HCT116 (cell line): ENCODE data around the gene LRBA. TPM values are rescaled to one million over a fixed set of nuclear protein-coding genes. Genes with fewer than 3 reads are reported as not detected.
"Not testable (repeated sequence)": the region's sequence is repeated elsewhere in the genome, so short reads cannot be mapped to it uniquely, and the experiment has no call there.

Experiments used
- ATAC-seq: fragments of 200-7000 bp; cut with Tn5 transposase; 2 replicates; pipeline ENCODE4 v1.9.1; 2020; ENCODE audit warnings: mild to moderate bottlenecking, moderate library complexity
- BruUV-seq: library from RNA; stranded (reverse); fragments of 400-500 nt; replicated peaks from 2 replicates; lab custom pipeline; 2021; lab: Mats Ljungman, UMichigan
- CTCF ChIA-PET: fragments of 300-600 bp; sonication (Branson Sonifier 250); formaldehyde crosslinking; loops from one replicate; lab custom pipeline; 2021; ENCODE audit warnings: antibody characterized with exemption; lab: Charles Lee
- POLR2A ChIA-PET: fragments of 300-600, 350-600 bp; sonication (Branson Sonifier 250); formaldehyde crosslinking; loops from one replicate; lab custom pipeline; 2021; ENCODE audit warnings: antibody characterized with exemption; lab: Charles Lee
- RAD21 ChIA-PET, 2 experiments: fragments of 300-600 bp; sonication (Branson Sonifier 250); formaldehyde crosslinking; loops; one replicate each; lab custom pipeline; 2023; ENCODE audit warnings: low total read pairs in 2 of 2; ENCODE audit not compliant: uncharacterized antibody in 2 of 2, unreplicated experiment in 2 of 2, low non-redundant PET in 1 of 2; lab: Charles Lee
- DNase-seq: peaks from one replicate; pipeline ENCODE4 v3.0.0-alpha.2; 2010; ENCODE audit warnings: low read depth, low spot score
- H2AFZ ChIP-seq: fragments of 200-600 bp; shearing (Covaris generic), sonication (generic); 2 replicates; pipeline ENCODE4 v1.6.1; 2017; ENCODE audit warnings: low read depth, mixed run types, mixed read lengths, antibody characterized with exemption, low read length; ENCODE audit not compliant: poor library complexity, severe bottlenecking
- H3K27ac ChIP-seq: 2 replicates; pipeline ENCODE4 v1.5.1; 2012; ENCODE audit warnings: low read depth, low read length
- H3K27me3 ChIP-seq: fragments of 200-600 bp; sonication (generic); 2 replicates; pipeline ENCODE4 v1.6.1; 2016; ENCODE audit warnings: mixed run types, low read length, mixed read lengths; ENCODE audit not compliant: insufficient read depth
- H3K36me3 ChIP-seq, 2 experiments: fragments of 200-500 bp in 1 of 2; fragments of 200-600 bp in 1 of 2; sonication (Bioruptor generic) in 1 of 2; sonication (generic) in 1 of 2; 2 replicates each; pipeline versions ENCODE4 v1.5.1 to v1.6.1; 2014 to 2016; ENCODE audit warnings: low read length in 2 of 2, inconsistent platforms in 1 of 2, mixed read lengths in 1 of 2, mixed run types in 1 of 2; ENCODE audit not compliant: insufficient read depth in 2 of 2, control insufficient read depth in 1 of 2
- H3K4me1 ChIP-seq, 2 experiments: fragments of 200-600 bp in 1 of 2; sonication (generic) in 1 of 2; 2 replicates each; pipeline versions ENCODE4 v1.5.1 to v1.6.1; 2012 to 2017; ENCODE audit warnings: low read length in 2 of 2, inconsistent platforms in 1 of 2, mild to moderate bottlenecking in 1 of 2, mixed read lengths in 1 of 2, mixed run types in 1 of 2, moderate library complexity in 1 of 2; ENCODE audit not compliant: insufficient read depth in 2 of 2, control insufficient read depth in 1 of 2
- H3K4me2 ChIP-seq: fragments of 200-600 bp; sonication (generic); 2 replicates; pipeline ENCODE4 v1.6.1; 2017; ENCODE audit warnings: mixed run types, low read length, mixed read lengths
- H3K4me3 ChIP-seq, 2 experiments: fragments of 200-600 bp in 1 of 2; sonication (generic) in 1 of 2; replicated peaks in 1 of 2; 2 replicates each; pipeline ENCODE4 v1.5.1; 2011 to 2016; ENCODE audit warnings: low read length in 2 of 2, control low read depth in 1 of 2, low read depth in 1 of 2, mild to moderate bottlenecking in 1 of 2, mixed read lengths in 1 of 2, mixed run types in 1 of 2
- H3K79me2 ChIP-seq: fragments of 200-600 bp; sonication (generic); 2 replicates; pipeline ENCODE4 v1.6.1; 2017; ENCODE audit warnings: mild to moderate bottlenecking, mixed run types, low read length, moderate library complexity, mixed read lengths; ENCODE audit not compliant: insufficient read depth
- H3K9ac ChIP-seq: fragments of 200-600 bp; sonication (generic); 2 replicates; pipeline ENCODE4 v1.6.1; 2016; ENCODE audit warnings: low read length, mixed read lengths
- H3K9me2 ChIP-seq: fragments of 200-600 bp; sonication (generic), shearing (Covaris generic); 2 replicates; pipeline ENCODE4 v1.6.1; 2017; ENCODE audit warnings: mixed run types, mild to moderate bottlenecking, moderate library complexity; ENCODE audit not compliant: insufficient read depth
- H3K9me3 ChIP-seq, 2 experiments: fragments of 200-500 bp in 1 of 2; fragments of 200-600 bp in 1 of 2; sonication (Bioruptor generic) in 1 of 2; sonication (generic) in 1 of 2; 2 replicates each; pipeline ENCODE4 v1.6.1; 2014 to 2017; ENCODE audit warnings: low read length in 2 of 2, mixed read lengths in 2 of 2, inconsistent platforms in 1 of 2, low read depth in 1 of 2, mild to moderate bottlenecking in 1 of 2, mixed run types in 1 of 2, moderate library complexity in 1 of 2; ENCODE audit not compliant: control insufficient read depth in 1 of 2, insufficient read depth in 1 of 2
- H4K20me1 ChIP-seq: fragments of 200-600 bp; sonication (generic), shearing (Covaris generic); 2 replicates; pipeline ENCODE4 v1.6.1; 2017; ENCODE audit warnings: mixed run types, mild to moderate bottlenecking, moderate library complexity; ENCODE audit not compliant: insufficient read depth
- ATF3 ChIP-seq: IDR thresholded peaks from 2 replicates; pipeline ENCODE4 v1.6.1; 2012
- CTCF ChIP-seq, 3 experiments: fragments of 200-600 bp in 1 of 3; sonication (generic) in 1 of 3; IDR thresholded peaks in 2 of 3; conservative IDR thresholded peaks in 1 of 3; 2 replicates each; pipeline ENCODE4 v1.5.1; 2012 to 2017; ENCODE audit warnings: low read depth in 2 of 3, low read length in 2 of 3, antibody characterized with exemption in 1 of 3, borderline replicate concordance in 1 of 3, control low read depth in 1 of 3, mild to moderate bottlenecking in 1 of 3, mixed read lengths in 1 of 3, mixed run types in 1 of 3, moderate library complexity in 1 of 3; ENCODE audit not compliant: insufficient read depth in 1 of 3
- intact Hi-C: fragments of 100-400 bp; cut with micrococcal nuclease; formaldehyde crosslinking; loops from 2 replicates; pipeline ENCODE4 v1.10.0; 2022
- total RNA-seq: library from RNA; stranded (reverse); gene quantifications from one replicate; pipeline ENCODE4 v1.2.1, GENCODE V29; 2021; ENCODE audit not compliant: unreplicated experiment

The LRBA gene
- total RNA-seq, 1 experiment from 2014 or later = 79.8 TPM

DNA sequence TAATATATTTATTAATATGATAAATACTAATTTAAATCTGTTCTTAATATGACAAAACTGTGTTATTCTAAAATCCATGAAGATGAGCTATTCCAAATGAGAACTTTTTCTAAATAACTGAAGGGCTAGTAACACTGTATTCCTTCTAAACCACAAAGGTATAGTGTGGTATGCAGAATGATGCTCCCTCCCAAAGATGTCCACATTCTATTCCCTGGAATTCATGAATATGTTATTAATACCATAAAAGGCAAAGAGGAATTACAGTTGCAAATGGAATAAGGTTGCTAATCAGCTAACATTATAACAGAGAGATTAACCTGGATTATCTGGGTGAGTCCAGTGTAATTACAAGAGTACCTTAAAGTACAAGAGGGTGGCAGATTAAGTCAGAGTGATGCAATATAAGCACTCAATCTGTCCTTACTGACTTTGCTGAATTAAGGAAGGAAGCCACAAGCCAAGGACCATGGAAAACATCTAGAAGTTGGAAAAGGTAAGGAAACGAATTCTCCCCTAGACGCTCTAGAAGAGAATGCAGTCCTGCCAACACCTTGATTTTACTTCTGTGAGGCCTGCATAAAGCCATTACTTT lies 453.8 kb downstream of the LRBA start:
- ATAC-seq (no peak), DNase-seq (no peak)
- no peak overlapping the region for H3K4me2 ChIP-seq
- intact Hi-C loops = no loop called here
- RAD21 ChIA-PET = no interaction called here
- TF ChIP-seq CTCF (IDR thresholded peaks at IDR 0.05 in 2 of 3, conservative IDR thresholded peaks at IDR 0.05 in 1 of 3; ENCODE audit: borderline replicate concordance in 1 of 3, insufficient read depth in 1 of 3, low read depth in 2 of 3, low read length in 2 of 3) (no peak), ATF3 (no peak)
- TF ChIP-seq, all 23 proteins: peak for 0
- no peak overlapping the region for H3K4me3 ChIP-seq
- H3K9ac ChIP-seq = no peak overlapping the region
- no peaks in the 10 kb centered on the region for H4K20me1 ChIP-seq
- no peaks in the 10 kb centered on the region for H3K36me3 ChIP-seq
- H3K9me2 ChIP-seq = no peaks in the 10 kb centered on the region
- CTCF ChIA-PET = no interaction called here
- H2AFZ ChIP-seq = no peak overlapping the region
- no peaks in the 10 kb centered on the region for H3K27me3 ChIP-seq
- no peaks in the 10 kb centered on the region for H3K4me1 ChIP-seq
- POLR2A ChIA-PET = no interaction called here
- H3K79me2 ChIP-seq = no peaks in the 10 kb centered on the region
- BruUV-seq = no TSS peak
- no peak overlapping the region for H3K27ac ChIP-seq
- H3K9me3 ChIP-seq = no peaks in the 10 kb centered on the region

- H3K4me3 ChIP-seq, BruUV-seq, H3K79me2 ChIP-seq, H3K4me1 ChIP-seq, H3K27ac ChIP-seq, H2AFZ ChIP-seq, H3K4me2 ChIP-seq, H3K9me3 ChIP-seq, H4K20me1 ChIP-seq, intact Hi-C loops, ATAC-seq, H3K27me3 ChIP-seq, RAD21 ChIA-PET, H3K9ac ChIP-seq, POLR2A ChIA-PET, DNase-seq, H3K36me3 ChIP-seq, CTCF ChIA-PET, H3K9me2 ChIP-seq: not testable (repeated sequence)
These were observed 457.3 kb downstream of the LRBA start for GRCh38 chr4:150557811-150558210.
